GM21576 (cell line): ENCODE results near the gene PSMD6.
A peak's percentile ranks its signal among the peaks of the same experiment; 100 is the strongest.

ENCODE experiments used
- ATAC-seq: cut with Tn5 transposase; IDR thresholded peaks from one replicate; pipeline ENCODE4 v1.9.1; 2021; ENCODE audit warnings: mild to moderate bottlenecking, moderate library complexity; ENCODE audit not compliant: unreplicated experiment

Gene PSMD6

GRCh38 chr3:63980830-63981498 lies 42.3 kb downstream of the PSMD6 start:
- no peak for ATAC-seq

GRCh38 chr3:63980019-63980418 lies 43.3 kb downstream of the PSMD6 start:
- ATAC-seq: no peak

- no peak for ATAC-seq
Observed at GRCh38 chr3:63979093-63979885, 44.0 kb downstream of the PSMD6 start.

GRCh38 chr3:63977893-63978292 lies 45.4 kb downstream of the PSMD6 start:
- ATAC-seq: no peak

- ATAC-seq: no peak
Observed at GRCh38 chr3:63976872-63977200, 46.5 kb downstream of the PSMD6 start.

- ATAC-seq: no peak
Observed at GRCh38 chr3:63976161-63976871, 47.0 kb downstream of the PSMD6 start.

GRCh38 chr3:63975723-63976122 lies 47.6 kb downstream of the PSMD6 start:
- no peak for ATAC-seq

GRCh38 chr3:63974451-63974850 lies 48.8 kb downstream of the PSMD6 start:
- no peak for ATAC-seq

- no peak for ATAC-seq
Observed at GRCh38 chr3:63973406-63973805, 49.9 kb downstream of the PSMD6 start.

- no peak for ATAC-seq
Observed at GRCh38 chr3:63972987-63973386, 50.3 kb downstream of the PSMD6 start.

- no peak for ATAC-seq
Observed at GRCh38 chr3:63972196-63972595, 51.1 kb downstream of the PSMD6 start.

- no peak for ATAC-seq
Observed at GRCh38 chr3:63970631-63971475, 52.4 kb downstream of the PSMD6 start.

- ATAC-seq: no peak
Observed at GRCh38 chr3:63969876-63970275, 53.4 kb downstream of the PSMD6 start.

GRCh38 chr3:63968612-63969350 lies 54.5 kb downstream of the PSMD6 start:
- peak; percentile 13 for ATAC-seq

GRCh38 chr3:63967675-63968611 lies 55.4 kb downstream of the PSMD6 start:
- peak; percentile 48 for ATAC-seq

GRCh38 chr3:63966871-63967270 lies 56.4 kb downstream of the PSMD6 start:
- no peak for ATAC-seq

- no peak for ATAC-seq
Observed at GRCh38 chr3:63966007-63966406, 57.3 kb downstream of the PSMD6 start.

GRCh38 chr3:63964681-63965485 lies 58.4 kb downstream of the PSMD6 start:
- no peak for ATAC-seq
